Measurements from ENCODE around the gene KRT5. TPM values are rescaled to one million over a fixed set of nuclear protein-coding genes. Genes with fewer than 3 reads are reported as not detected.
A peak's percentile ranks its signal among the peaks of the same experiment; 100 is the strongest.

The KRT5 gene
- total RNA-seq, 6 donors from 2014 or later: 3.6 to 43.3 (median 4.8) TPM; not detected in 2

DNA sequence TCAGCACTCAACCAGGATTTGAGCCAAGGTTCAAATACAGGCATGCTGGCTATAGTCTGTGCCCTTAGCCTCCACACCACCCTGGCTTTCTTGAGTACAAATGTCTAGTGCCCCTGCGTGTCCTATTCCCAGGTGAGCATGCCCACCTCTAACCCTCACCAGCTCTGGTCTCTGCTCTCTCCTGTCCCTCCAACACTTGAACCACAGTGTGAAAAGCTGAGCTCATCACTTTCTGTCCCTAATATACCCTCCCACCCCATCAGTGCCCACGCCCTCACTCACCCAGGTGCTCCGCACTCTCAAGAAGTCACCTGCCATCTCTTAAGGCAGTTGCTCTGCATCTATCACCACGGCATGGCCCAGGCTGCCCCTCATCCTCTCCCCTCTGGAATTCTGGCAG, 39.8 kb upstream of the KRT5 start:
- 74 to 85% methylated on average over 4 of the region's 4 CpGs for WGBS, 2 donors
- TF ChIP-seq, protein P1, sequence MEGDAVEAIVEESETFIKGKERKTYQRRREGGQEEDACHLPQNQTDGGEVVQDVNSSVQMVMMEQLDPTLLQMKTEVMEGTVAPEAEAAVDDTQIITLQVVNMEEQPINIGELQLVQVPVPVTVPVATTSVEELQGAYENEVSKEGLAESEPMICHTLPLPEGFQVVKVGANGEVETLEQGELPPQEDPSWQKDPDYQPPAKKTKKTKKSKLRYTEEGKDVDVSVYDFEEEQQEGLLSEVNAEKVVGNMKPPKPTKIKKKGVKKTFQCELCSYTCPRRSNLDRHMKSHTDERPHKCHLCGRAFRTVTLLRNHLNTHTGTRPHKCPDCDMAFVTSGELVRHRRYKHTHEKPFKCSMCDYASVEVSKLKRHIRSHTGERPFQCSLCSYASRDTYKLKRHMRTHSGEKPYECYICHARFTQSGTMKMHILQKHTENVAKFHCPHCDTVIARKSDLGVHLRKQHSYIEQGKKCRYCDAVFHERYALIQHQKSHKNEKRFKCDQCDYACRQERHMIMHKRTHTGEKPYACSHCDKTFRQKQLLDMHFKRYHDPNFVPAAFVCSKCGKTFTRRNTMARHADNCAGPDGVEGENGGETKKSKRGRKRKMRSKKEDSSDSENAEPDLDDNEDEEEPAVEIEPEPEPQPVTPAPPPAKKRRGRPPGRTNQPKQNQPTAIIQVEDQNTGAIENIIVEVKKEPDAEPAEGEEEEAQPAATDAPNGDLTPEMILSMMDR (IDR thresholded peaks at IDR 0.05): no peak
- no peak for TF ChIP-seq EP300 (IDR thresholded peaks at IDR 0.05)
- TF ChIP-seq POLR2AphosphoS5 (IDR thresholded peaks at IDR 0.05): no peak
- DNase-seq (no peak), ATAC-seq (ENCODE audit: low FRiP score in 2 of 2) (no peak)
- H3K4me3 ChIP-seq: no peak overlapping the region
- no peak overlapping the region for H3K27ac ChIP-seq
- no peaks in the 10 kb centered on the region for H3K9me3 ChIP-seq
- H3K36me3 ChIP-seq: no peaks in the 10 kb centered on the region
- peaks cover 0 to 13% (median 4%) of the 10 kb centered on the region in 4 donors for H3K27me3 ChIP-seq
- H3K4me1 ChIP-seq: no peaks in the 10 kb centered on the region

DNA sequence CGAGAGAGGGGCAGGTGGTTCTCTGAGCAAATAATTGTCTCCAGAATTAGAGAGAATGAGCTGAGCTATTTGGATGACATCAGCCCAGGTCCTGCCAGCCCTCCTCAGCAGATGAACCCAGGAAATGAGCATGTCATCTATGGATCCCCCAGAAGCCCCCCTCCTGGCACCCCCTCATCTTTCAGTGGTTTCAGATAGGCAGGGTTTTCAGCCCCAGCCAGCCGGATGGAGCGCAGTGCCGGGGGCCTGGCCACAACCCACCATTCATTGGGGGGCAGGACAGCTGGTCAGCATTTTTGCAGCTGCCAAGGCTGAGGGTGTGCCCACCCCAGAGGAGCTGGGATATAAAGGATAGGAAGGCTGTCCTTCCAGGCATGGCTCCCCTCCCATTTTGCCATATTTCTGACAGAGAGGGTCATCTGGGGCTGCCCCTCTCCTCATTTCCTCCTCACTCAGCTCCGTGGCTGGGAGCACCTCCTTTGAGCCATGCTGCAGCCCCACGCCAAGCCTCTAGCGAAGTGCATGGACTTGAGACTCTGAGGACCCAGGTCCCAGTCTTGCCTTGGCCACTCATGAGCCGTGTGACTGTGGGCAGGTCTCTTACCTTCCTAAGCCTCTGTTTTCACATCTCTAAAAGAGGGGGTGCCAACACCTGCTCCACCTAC, 38.7 kb upstream of the KRT5 start:
- Histone ChIP-seq H3K9me3 (no peaks in the 10 kb centered on the region), H3K4me1 (no peaks in the 10 kb centered on the region), H3K27ac (no peak overlapping the region), H3K27me3 (peaks cover 0 to 5% (median 2%) of the 10 kb centered on the region in 4 donors), H3K4me3 (no peak overlapping the region), H3K36me3 (no peaks in the 10 kb centered on the region)
- TF ChIP-seq, protein P1 (IDR thresholded peaks at IDR 0.05): no peak
- TF ChIP-seq EP300 (IDR thresholded peaks at IDR 0.05): no peak
- no peak for TF ChIP-seq POLR2A (IDR thresholded peaks at IDR 0.05)
- TF ChIP-seq POLR2AphosphoS5 (IDR thresholded peaks at IDR 0.05): no peak
- no peak for DNase-seq
- WGBS, 2 donors: 56 to 66% methylated on average over 5 to 8 of the region's 8 CpGs
- no peak for ATAC-seq (ENCODE audit: low FRiP score in 2 of 2)

DNA sequence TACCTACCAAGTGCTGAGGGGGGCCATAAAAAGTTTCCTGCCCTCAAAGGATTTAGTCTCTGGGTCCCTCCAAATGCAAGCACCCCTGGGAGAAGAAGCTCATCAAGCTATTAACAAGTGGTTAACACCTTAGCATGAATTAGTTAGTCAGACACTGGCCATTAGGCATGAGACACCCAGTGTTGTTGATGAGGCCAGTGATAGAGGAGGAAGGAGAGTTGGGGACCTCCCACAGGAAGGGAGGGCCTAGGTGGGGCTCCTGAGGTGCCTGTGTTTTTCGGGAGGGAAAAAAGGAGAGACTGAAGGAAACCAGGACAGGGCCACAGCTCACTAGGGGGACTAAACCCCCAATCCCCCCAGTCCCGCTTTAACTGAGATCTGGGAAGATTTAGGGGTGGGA, 37.3 kb upstream of the KRT5 start:
- TF ChIP-seq POLR2A (IDR thresholded peaks at IDR 0.05): no peak
- no peak for TF ChIP-seq POLR2AphosphoS5 (IDR thresholded peaks at IDR 0.05)
- no peak for TF ChIP-seq EP300 (IDR thresholded peaks at IDR 0.05)
- TF ChIP-seq, protein P1 (IDR thresholded peaks at IDR 0.05): no peak
- ATAC-seq (ENCODE audit: low FRiP score in 2 of 2): no peak
- WGBS, 2 donors: 33 to 64% methylated on average over 1 to 2 of the region's 2 CpGs

DNA sequence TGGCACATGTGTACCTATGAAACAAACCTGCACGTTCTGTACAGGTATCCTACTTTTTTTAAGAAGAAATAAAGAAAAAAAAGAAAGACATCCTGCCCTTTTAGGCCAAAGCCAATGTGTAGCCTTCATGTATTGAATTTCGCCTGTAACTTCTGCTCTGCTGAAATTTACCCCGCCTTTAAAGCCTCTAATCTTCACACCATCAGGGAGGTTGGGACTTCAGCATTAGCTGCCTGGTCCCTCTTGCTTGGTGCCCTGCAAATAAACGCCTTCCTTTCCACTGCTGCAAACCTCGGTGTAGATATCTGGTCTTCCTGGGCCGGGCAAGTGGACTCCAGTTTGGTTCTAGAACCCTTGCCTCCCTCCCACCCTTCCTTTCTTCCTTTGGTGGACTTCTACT, 35.4 kb upstream of the KRT5 start:
- DNase-seq (no peak), ATAC-seq (ENCODE audit: low FRiP score in 2 of 2) (no peak)
- H3K4me1 ChIP-seq: peaks cover 0 to 4% (median 0%) of the 10 kb centered on the region in 4 donors
- WGBS, 2 donors: 74 to 89% methylated on average over 6 of the region's 6 CpGs
- H3K4me3 ChIP-seq: no peak overlapping the region
- TF ChIP-seq, protein P1 (IDR thresholded peaks at IDR 0.05): no peak
- TF ChIP-seq POLR2AphosphoS5 (IDR thresholded peaks at IDR 0.05): no peak
- no peak for TF ChIP-seq POLR2A (IDR thresholded peaks at IDR 0.05)
- no peak for TF ChIP-seq EP300 (IDR thresholded peaks at IDR 0.05)
- H3K27me3 ChIP-seq: peaks cover 0 to 5% (median 0%) of the 10 kb centered on the region in 4 donors
- H3K9me3 ChIP-seq: no peaks in the 10 kb centered on the region
- no peaks in the 10 kb centered on the region for H3K36me3 ChIP-seq
- no peak overlapping the region for H3K27ac ChIP-seq

More for the DNA sequence above, 37.3 kb upstream of the KRT5 start:
- Histone ChIP-seq H3K36me3 (no peaks in the 10 kb centered on the region), H3K27me3 (peaks cover 0 to 5% (median 0%) of the 10 kb centered on the region in 4 donors), H3K4me3 (no peak overlapping the region), H3K27ac (no peak overlapping the region), H3K4me1 (no peaks in the 10 kb centered on the region), H3K9me3 (no peaks in the 10 kb centered on the region)
- DNase-seq: no peak

DNA sequence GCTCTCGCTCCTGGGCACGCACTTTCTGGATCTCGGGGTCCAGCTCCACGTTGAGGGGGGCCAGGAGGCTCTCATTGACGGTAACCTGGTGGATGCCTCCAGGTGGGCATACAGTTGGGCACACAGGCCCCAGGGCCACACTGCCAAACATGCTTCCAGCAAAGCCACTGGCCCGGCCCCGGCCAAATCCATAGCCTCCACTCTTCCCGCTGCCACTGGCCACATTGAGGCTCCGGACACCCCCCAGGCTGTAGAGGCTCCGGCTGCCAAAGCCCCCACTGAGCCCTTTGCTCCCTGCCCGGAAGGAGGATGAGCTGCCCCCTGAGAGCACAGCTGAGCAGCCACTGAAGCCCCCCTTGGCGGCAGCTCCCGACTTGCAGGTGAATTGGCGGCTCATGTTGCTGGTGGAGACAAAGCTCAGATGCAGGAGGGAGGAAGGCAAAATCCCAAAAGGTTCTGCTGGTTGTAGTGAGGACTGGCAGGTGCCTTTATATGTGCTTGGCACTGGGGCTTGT, 32.5 kb upstream of the KRT5 start, which contains the start of gene KRT71:
Gene KRT71 (minus strand): TSS at position 465 of the 515 bp plus-strand sequence. CDS start 68 bp downstream, at position 397.
- DNase-seq: no peak
- no peak within 1 kb of the TSS for H3K4me3 ChIP-seq
- 74 to 97% methylated on average over 11 to 13 of the region's 14 CpGs for WGBS, 2 donors
- no peak within 1 kb of the TSS for H3K27ac ChIP-seq
- TF ChIP-seq, protein P1 (IDR thresholded peaks at IDR 0.05): no peak
- no peak for TF ChIP-seq EP300 (IDR thresholded peaks at IDR 0.05)
- TF ChIP-seq POLR2AphosphoS5 (IDR thresholded peaks at IDR 0.05): no peak
- peak in 1 of 2 donors; percentile 15 for ATAC-seq (ENCODE audit: low FRiP score in 2 of 2)
- no peaks in the 10 kb centered on the region for H3K27me3 ChIP-seq
- peaks cover 0 to 4% (median 0%) of the 10 kb centered on the region in 4 donors for H3K4me1 ChIP-seq
- H3K9me3 ChIP-seq: no peaks in the 10 kb centered on the region
- H3K36me3 ChIP-seq: no peaks in the 10 kb centered on the region

All from upper lobe of left lung (tissue), 6 donors.